HG02642 (cell line): Measurements from ENCODE around the gene CD28.

ENCODE experiments used
- ATAC-seq: cut with Tn5 transposase; IDR thresholded peaks from one replicate; pipeline ENCODE4 v1.9.1; 2021; ENCODE audit warnings: mild to moderate bottlenecking; ENCODE audit not compliant: unreplicated experiment, poor library complexity

Gene CD28

DNA sequence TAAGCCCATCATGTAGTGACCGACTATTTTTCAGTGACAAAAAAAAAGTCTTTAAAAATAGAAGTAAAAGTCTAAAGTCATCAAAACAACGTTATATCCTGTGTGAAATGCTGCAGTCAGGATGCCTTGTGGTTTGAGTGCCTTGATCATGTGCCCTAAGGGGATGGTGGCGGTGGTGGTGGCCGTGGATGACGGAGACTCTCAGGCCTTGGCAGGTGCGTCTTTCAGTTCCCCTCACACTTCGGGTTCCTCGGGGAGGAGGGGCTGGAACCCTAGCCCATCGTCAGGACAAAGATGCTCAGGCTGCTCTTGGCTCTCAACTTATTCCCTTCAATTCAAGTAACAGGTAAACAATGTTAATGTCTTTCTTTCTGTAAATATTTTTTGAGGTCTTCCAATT lies at the start of gene CD28:
Gene CD28, plus strand, starts transcription at position 237 of the 400 bp plus-strand sequence. Its CDS starts 58 bp downstream, at position 295.
- peak; percentile 100 for ATAC-seq

DNA sequence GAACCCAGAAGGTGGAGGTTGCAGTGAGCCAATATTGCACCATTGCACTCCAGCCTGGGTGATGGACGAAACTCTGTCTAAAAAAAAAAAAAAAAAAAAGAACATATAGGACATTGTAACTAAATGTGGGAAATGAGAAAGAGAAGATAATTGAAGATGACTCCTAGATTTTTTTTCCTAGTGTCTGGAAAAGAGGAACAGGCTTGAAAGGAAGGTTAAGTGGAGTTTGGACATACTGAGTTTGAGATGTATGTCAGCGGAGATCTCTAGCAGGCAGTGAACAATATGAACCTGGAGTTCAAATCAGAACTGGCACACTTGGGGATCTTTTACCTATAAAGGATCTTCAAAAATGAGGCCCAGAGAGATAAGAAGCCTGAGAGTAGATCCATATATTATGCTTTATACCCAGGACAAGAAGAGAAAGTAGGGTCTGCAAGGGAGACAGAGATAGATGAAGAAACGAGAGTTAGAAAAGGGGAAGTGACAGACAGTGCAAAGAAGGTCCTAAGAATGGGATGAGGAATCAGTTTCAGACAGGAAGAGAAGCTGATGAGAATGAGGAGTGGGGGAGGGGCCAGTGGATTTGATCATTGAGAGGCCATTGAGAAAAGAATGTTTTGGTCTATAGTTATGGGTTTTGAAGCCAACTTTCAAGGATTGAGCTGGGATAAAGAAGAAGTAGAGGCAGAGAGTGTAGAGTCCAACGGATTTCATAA lies 46.9 kb upstream of the CD28 start:
- ATAC-seq, result peak; percentile 62

GRCh38 chr2:203660465-203660864 lies 46.0 kb upstream of the CD28 start:
- no peak for ATAC-seq

DNA sequence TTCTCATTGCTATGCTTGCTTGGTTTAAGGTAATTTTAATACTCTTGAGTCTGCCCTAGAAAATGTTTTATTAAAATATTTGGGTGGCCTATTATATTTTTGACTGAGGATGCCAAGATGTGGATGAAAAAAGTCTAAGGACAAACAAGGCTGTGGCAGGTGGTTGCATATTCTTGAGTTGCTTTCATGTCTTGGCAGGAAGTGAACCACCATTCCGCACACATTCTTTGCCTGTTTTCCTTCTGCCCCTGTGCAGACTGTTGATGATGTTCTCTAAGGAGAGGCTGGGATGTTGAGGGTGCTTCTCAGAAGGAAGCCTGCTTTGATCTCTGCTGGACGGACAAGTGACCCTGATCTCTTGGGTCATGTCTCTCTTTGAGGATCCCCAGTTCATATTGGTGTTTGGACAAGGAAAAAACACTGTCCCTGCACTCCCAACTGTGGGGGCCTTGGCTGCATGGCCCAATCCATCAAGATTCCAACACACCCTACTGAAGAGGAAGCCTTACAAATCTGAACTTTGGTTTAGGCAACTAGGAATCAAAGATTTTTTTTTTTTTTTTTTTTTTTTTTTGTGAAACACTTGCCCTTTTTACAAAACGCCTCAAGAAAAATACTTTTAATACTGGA lies 45.0 kb upstream of the CD28 start:
- no peak for ATAC-seq

DNA sequence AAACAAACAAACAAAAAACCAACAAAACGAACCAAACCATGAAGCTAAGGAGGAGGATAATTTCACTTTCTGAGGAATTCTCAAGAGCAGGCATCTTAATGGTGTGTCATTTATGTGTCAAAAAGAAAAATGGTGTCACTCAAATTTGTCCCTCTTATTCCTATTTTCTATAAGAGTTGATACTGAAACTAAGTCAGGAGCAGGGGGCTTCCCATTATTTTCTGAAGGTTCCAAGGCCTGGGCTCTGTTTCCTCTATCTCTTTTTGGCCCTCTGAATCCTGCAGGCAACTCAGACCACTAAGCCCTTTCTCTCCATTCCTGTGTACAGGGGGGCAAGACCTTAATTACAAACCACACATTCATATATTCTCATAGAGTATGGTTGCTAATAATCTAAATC lies 44.0 kb upstream of the CD28 start:
- ATAC-seq, result no peak

GRCh38 chr2:203662951-203663350 lies 43.5 kb upstream of the CD28 start:
- ATAC-seq, result no peak

DNA sequence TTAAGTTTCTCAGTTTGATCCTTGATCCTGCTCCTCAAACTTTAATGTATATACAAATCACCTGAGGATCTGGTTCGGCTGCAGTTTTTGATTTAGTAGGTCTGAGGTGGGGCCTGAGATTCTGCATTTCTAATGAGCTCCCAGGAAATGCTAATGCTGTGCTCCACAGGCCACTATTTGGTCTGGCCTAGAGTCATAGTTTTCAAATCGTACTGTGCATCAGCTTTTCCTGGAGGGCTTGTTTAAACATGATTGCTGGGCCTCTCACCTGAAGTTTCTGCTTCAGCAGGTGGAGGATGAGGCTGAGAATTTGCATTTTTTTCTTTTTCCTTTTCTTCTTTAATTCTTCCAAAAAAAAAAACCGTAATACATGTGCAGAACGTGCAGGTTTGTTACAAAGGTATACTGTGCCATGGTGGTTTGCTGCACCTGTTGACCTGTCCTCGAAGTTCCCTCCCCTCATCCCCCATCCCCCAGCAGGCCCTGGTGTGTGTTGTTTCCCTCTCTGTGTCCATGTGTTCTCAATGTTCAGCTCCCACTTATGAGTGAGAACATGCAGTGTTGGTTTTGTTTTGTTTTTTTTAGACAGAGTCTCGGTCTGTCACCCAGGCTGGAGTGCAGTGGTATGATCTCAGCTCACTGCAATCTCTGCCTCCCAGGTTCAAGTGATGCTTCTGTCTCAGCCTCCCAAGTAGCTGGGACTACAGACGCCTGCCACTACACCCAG lies 42.2 kb upstream of the CD28 start:
- no peak for ATAC-seq

DNA sequence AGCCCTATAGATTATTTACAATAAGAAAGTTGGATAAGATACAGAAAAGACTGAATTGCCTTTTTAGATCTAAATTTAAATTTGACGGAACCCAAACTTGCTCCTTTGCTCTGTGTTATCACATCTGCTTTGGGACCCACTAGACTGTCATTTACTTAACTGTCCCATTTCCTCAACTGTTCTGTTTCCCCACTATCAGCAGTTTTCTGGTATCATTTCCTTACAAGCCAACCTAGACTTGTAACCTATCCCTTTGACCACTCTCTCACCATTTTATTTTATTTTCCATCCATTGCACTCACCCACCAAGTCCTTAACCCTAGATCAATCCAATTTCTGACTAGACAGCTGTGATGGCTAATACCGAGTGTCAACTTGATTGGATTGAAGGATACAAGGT lies 38.6 kb upstream of the CD28 start:
- no peak for ATAC-seq

- ATAC-seq, result no peak
These were observed 36.6 kb upstream of the CD28 start for GRCh38 chr2:203669820-203670219.

GRCh38 chr2:203670939-203671338 lies 35.5 kb upstream of the CD28 start:
- no peak for ATAC-seq

DNA sequence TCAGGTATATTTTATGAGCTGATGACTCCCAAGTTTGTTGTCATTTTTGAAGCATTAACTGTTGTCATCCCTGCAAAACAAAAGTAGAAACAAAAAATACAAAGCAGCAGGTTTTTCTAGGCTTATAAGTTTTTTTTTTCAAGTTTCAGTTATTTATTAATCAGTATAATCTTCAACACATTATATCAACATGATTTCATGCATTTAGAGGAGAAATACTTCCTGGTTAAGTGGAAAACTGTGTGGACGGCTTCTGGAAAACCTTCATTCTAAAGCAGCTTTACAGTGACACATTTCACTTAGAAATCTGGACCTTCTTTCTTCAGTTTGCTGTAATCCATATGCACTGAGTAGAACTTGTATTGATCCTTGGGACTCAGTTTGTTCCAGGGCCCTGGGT lies 34.6 kb upstream of the CD28 start:
- ATAC-seq, result no peak

- ATAC-seq, result no peak
These were observed 33.6 kb upstream of the CD28 start for GRCh38 chr2:203672856-203673255.

GRCh38 chr2:203673933-203674332 lies 32.5 kb upstream of the CD28 start:
- ATAC-seq, result peak; percentile 100

DNA sequence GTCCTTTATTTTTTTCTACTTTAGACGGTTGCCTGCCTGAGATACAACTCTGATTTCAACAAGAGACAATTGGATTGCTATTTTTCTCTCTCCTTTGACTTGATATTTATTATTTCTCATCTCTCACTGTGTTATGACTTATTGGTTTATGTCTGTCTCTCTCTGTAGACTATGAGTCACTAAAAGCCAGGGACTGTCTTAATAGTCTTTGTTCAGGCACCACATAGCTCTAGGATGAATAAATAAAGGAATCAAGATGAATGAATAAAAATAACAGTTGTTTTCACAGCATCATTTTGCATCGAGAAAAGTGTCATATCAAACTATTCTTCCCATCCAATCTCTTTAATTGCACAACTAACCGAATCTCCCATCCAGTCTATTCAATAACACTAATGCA lies 31.4 kb upstream of the CD28 start:
- ATAC-seq, result no peak

- no peak for ATAC-seq
These were observed 27.5 kb upstream of the CD28 start for GRCh38 chr2:203678971-203679370.

DNA sequence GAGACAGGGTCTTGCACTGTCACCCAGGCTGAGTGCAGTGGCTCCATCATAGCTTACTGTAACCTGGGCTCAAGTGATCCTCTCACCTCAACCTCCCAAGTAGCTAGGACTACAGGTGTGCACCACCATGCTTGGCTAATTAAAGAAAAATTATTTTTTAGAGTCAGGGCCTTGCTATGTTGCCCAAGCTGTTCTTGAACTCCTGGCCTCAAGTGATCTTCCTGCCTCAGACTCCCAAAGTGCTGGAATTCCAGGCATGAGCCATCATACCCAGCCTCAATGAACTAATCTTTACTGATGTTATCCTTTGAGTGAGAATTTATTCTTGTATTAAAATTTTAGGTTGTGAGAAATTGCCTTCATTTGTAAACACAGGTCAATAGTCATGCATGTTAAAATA lies 27.0 kb upstream of the CD28 start:
- no peak for ATAC-seq

- ATAC-seq, result no peak
These were observed 24.5 kb upstream of the CD28 start for GRCh38 chr2:203681978-203682377.

DNA sequence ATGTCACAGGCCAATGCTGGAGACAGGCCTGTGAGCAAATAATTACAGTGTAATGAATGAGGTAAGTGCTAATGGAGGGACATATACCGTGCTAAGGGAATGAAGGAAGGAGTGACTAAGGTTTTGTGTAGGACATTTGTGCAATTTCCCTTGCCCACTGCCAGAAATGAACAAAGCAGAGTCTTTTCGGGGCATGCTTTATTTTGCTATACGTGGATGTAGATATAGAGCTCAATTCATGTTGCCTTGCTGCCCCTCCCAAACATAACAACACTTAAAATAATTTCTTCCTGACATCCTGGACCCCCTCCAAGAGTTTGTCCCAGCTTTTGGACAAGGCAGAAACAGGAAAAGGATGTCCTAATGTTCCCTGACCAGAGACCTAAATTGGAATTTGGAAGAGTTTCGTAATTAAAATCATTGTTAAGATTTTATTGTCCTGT lies 23.7 kb upstream of the CD28 start:
- no peak for ATAC-seq

- no peak for ATAC-seq
These were observed 23.0 kb upstream of the CD28 start for GRCh38 chr2:203683421-203683820.

DNA sequence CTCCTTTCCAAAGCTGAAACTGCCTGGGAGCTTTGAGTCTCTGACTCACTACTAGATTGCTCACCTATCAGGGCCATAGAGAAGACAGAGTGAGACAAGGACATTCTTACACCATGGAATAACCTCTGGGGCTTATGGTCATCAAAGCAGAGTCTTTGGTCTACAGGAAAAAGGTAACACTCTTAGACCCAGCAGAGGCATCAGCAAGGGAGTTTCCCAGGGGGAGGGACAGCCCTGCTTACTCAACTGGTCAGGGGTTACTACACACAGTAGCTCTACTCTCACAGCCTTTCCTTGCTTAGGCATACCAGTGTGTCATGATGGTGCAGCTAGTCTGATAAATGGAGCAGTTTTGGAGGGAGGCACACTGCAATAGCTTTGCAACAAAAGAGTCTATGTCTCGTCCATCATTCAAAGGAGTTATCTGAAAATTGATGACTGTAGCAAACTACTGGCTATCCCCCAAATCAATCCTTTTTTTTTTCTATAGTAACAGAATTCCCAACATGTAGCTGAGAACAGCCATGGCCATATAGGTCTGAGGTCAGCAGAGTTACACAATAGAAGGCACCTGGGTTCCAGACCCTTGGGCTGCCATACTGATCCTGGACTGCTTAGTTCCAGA lies 22.4 kb upstream of the CD28 start:
- ATAC-seq, result peak; percentile 83

DNA sequence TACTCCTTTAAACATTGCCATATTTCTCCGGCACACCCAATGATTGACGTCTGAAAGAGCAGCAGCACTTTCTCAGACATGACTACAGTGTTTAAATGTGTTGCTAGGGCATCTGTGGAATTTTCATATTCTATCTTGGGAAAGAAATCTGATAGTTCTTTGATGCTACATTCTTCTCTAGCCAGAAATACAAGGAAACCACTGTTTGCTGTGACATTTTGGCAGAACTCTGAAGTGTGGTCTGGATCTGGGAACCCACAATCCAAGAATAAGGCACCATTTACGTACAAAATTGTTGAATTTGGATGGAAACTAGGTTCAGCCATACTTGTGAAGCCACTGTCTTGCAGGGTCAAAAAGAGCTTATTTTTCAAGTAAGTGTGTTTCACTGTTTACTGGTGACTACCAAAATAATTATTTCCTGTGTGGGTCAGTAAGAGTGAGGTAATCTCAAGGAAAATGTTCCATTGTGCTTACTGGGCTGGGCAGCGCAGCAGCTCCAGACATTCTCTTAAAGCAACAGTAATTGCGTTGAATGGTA lies 21.3 kb upstream of the CD28 start:
- ATAC-seq, result no peak
